GM23338 (cell line): ENCODE results near the gene OIP5. TPM values are rescaled to one million over a fixed set of nuclear protein-coding genes. Genes with fewer than 3 reads are reported as not detected.

ENCODE experiments used
- ATAC-seq: fragments of 200-7000 bp; cut with Tn5 transposase; 3 replicates; pipeline ENCODE4 v1.9.1; 2020
- DNase-seq: peaks from one replicate; pipeline ENCODE4 v3.0.0-alpha.2; 2015; ENCODE audit warnings: low spot score
- H2AFZ ChIP-seq: fragments of 200-600 bp; sonication (generic); 2 replicates; pipeline ENCODE4 v1.8.0; 2016; ENCODE audit warnings: antibody characterized with exemption, mild to moderate bottlenecking, moderate library complexity
- H3F3A ChIP-seq: fragments of 200-600 bp; sonication (generic); replicated peaks from 2 replicates; pipeline ENCODE4 v1.8.0; 2017; ENCODE audit warnings: antibody characterized with exemption, mixed run types, low read depth
- H3K27ac ChIP-seq: fragments of 200-600 bp; sonication (generic); 2 replicates; pipeline ENCODE4 v1.6.1; 2016; ENCODE audit warnings: low read depth
- H3K27me3 ChIP-seq: fragments of 200-600 bp; sonication (generic); 2 replicates; pipeline ENCODE4 v1.8.0; 2016; ENCODE audit warnings: mild to moderate bottlenecking, mixed run types, moderate library complexity; ENCODE audit not compliant: insufficient read depth
- H3K36me3 ChIP-seq: fragments of 200-600 bp; sonication (generic); 2 replicates; pipeline ENCODE4 v1.8.0; 2016; ENCODE audit warnings: mild to moderate bottlenecking; ENCODE audit not compliant: insufficient read depth
- H3K4me1 ChIP-seq: fragments of 200-600 bp; sonication (generic); 2 replicates; pipeline ENCODE4 v1.8.0; 2016; ENCODE audit warnings: mild to moderate bottlenecking, moderate library complexity; ENCODE audit not compliant: insufficient read depth
- H3K4me2 ChIP-seq: fragments of 200-600 bp; sonication (generic); 2 replicates; pipeline ENCODE4 v1.7.1; 2017; ENCODE audit warnings: mixed run types
- H3K4me3 ChIP-seq: fragments of 200-600 bp; sonication (generic); 2 replicates; pipeline ENCODE4 v1.6.1; 2016; ENCODE audit warnings: mixed run types
- H3K79me2 ChIP-seq: fragments of 200-600 bp; sonication (generic); replicated peaks from 2 replicates; pipeline ENCODE4 v1.8.0; 2017; ENCODE audit warnings: mild to moderate bottlenecking; ENCODE audit not compliant: insufficient read depth
- H3K9me2 ChIP-seq: fragments of 200-600 bp; sonication (generic); 2 replicates; pipeline ENCODE4 v1.8.0; 2017; ENCODE audit not compliant: insufficient read depth
- H4K20me1 ChIP-seq: fragments of 200-600 bp; sonication (generic); replicated peaks from 2 replicates; pipeline ENCODE4 v1.8.0; 2017; ENCODE audit warnings: mild to moderate bottlenecking; ENCODE audit not compliant: insufficient read depth
- H3K27ac Mint-ChIP-seq: 2 replicates; pipeline ENCODE4 v1.8.0; 2020; ENCODE audit warnings: inconsistent platforms, mild to moderate bottlenecking, moderate library complexity, mixed read lengths
- H3K27me3 Mint-ChIP-seq: 3 replicates; pipeline ENCODE4 v1.8.0; 2022; ENCODE audit warnings: low read depth, mild to moderate bottlenecking, moderate library complexity, mixed read lengths, inconsistent platforms; ENCODE audit not compliant: insufficient read depth, poor library complexity
- H3K36me3 Mint-ChIP-seq: 3 replicates; pipeline ENCODE4 v1.8.0; 2021; ENCODE audit warnings: low read depth, mild to moderate bottlenecking, inconsistent platforms, moderate library complexity, mixed read lengths
- H3K4me1 Mint-ChIP-seq: 3 replicates; pipeline ENCODE4 v1.8.0; 2020; ENCODE audit warnings: mild to moderate bottlenecking, inconsistent platforms, mixed read lengths
- H3K4me3 Mint-ChIP-seq: 3 replicates; pipeline ENCODE4 v1.8.0; 2021; ENCODE audit warnings: moderate library complexity, mild to moderate bottlenecking, inconsistent platforms, mixed read lengths
- H3K9me3 Mint-ChIP-seq: 3 replicates; pipeline ENCODE4 v1.8.0; 2020; ENCODE audit warnings: moderate library complexity, mild to moderate bottlenecking, inconsistent platforms, mixed read lengths
- CREB1 ChIP-seq: fragments of 250-450 bp; sonication (Bioruptor Pico); IDR thresholded peaks from 2 replicates; pipeline ENCODE4 v1.5.0; 2020; ENCODE audit warnings: low read depth, mild to moderate bottlenecking, moderate library complexity
- EZH2 ChIP-seq: fragments of 200-600 bp; sonication (generic); IDR thresholded peaks from one replicate; pipeline ENCODE4 v1.8.0; 2017; ENCODE audit warnings: antibody characterized with exemption, mild to moderate bottlenecking, low read depth; ENCODE audit not compliant: unreplicated experiment
- EZH2phosphoT487 ChIP-seq: fragments of 200-600 bp; sonication (generic); IDR thresholded peaks from one replicate; pipeline ENCODE4 v1.8.1; 2018; ENCODE audit warnings: antibody characterized with exemption; ENCODE audit not compliant: unreplicated experiment
- JUNB ChIP-seq: IDR thresholded peaks from one replicate; pipeline ENCODE4 v1.6.1; 2016; ENCODE audit warnings: antibody characterized with exemption; ENCODE audit not compliant: unreplicated experiment
- NANOG ChIP-seq: IDR thresholded peaks from 2 replicates; pipeline ENCODE4 v1.6.1; 2016; ENCODE audit warnings: antibody characterized with exemption, borderline replicate concordance
- POLR2AphosphoS5 ChIP-seq: IDR thresholded peaks from 2 replicates; pipeline ENCODE4 v1.6.1; 2016; ENCODE audit warnings: antibody characterized with exemption, low read depth
- STAT1 ChIP-seq: IDR thresholded peaks from one replicate; pipeline ENCODE4 v1.6.1; 2016; ENCODE audit warnings: antibody characterized with exemption; ENCODE audit not compliant: unreplicated experiment
- ZNF114 ChIP-seq: fragments of 250-450 bp; sonication (Bioruptor Pico); IDR thresholded peaks from 2 replicates; pipeline ENCODE4 v1.5.0; 2020; ENCODE audit warnings: mild to moderate bottlenecking, moderate library complexity
- ZNF331 ChIP-seq: fragments of 250-450 bp; sonication (Bioruptor Pico); IDR thresholded peaks from 2 replicates; pipeline ENCODE4 v1.5.0; 2020; ENCODE audit warnings: low read depth, mild to moderate bottlenecking, moderate library complexity
- polyA plus RNA-seq: library from polyadenylated mRNA; unstranded; fragments of >200 nt; fragmentation: Nextera tagmentation; extraction: Ambion mirVana; gene quantifications from 2 replicates; pipeline ENCODE4 v1.2.1, GENCODE V29; 2016
- total RNA-seq: library from RNA; depleted of rRNA; stranded (reverse); fragments of >200 nt; shearing (Covaris generic); gene quantifications from 2 replicates; pipeline ENCODE4 v1.2.3, GENCODE V29; 2014
- TF ChIP-seq, protein P1 (sequence below), 2 experiments: fragments of 200-600 bp in 1 of 2; sonication (generic) in 1 of 2; conservative IDR thresholded peaks; 2 replicates each; pipeline versions ENCODE4 v1.5.1 to v1.6.1; 2016 to 2017; ENCODE audit warnings: antibody characterized with exemption in 2 of 2, low read depth in 2 of 2, mild to moderate bottlenecking in 2 of 2, moderate library complexity in 1 of 2
- TF ChIP-seq, protein P2 (sequence below): IDR thresholded peaks from one replicate; pipeline ENCODE4 v1.6.1; 2018; ENCODE audit warnings: antibody characterized with exemption; ENCODE audit not compliant: unreplicated experiment
- TF ChIP-seq, protein P3 (sequence below): fragments of 250-450 bp; sonication (Bioruptor Pico); IDR thresholded peaks from 2 replicates; pipeline ENCODE4 v1.5.0; 2020; ENCODE audit warnings: mild to moderate bottlenecking, moderate library complexity
- TF ChIP-seq, protein P4 (sequence below): IDR thresholded peaks from 2 replicates; pipeline ENCODE4 v1.6.1; 2016; ENCODE audit warnings: antibody characterized with exemption

Gene OIP5
- total and polyA plus RNA-seq, 2 experiments from 2014 or later = 61.1 to 71.7 TPM

DNA sequence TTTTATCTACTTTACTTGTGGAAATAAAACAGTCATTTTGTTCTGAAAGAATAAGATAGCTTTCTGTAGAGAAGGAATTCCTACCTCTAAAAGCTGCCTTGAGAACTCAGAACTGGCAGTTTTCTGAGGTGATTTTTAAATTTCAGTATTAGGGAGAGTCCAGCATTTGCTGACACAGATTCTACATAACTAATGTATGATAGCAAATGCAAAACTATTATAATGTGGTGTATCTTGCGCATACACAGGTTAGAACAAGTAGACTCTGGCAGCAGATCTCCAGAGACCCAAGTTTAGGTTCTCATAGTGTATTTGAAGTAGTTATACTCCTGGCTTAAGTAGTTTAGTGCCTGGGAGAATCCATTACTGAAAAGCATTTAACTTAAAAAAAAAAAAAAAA, 30.8 kb downstream of the OIP5 start:
- H3K79me2 ChIP-seq = peaks cover 3% of the 10 kb centered on the region; the same call in 1 of the 2 replicates
- Mint-ChIP-seq H3K36me3 (peaks cover 34% of the 10 kb centered on the region), H3K4me1 (peaks cover 47% of the 10 kb centered on the region), H3K9me3 (no peaks in the 10 kb centered on the region), H3K27ac (peak overlapping the region; percentile 17; the same call in 1 of the 2 replicates), H3K27me3 (no peaks in the 10 kb centered on the region), H3K4me3 (no peak overlapping the region)
- H3K4me2 ChIP-seq = peak overlapping the region; percentile 25; the same call in 1 of the 2 replicates
- H3K4me1 ChIP-seq = peaks cover 45% of the 10 kb centered on the region
- peaks cover 27% of the 10 kb centered on the region for H4K20me1 ChIP-seq
- H3K27me3 ChIP-seq = no peaks in the 10 kb centered on the region
- H2AFZ ChIP-seq = no peak overlapping the region
- H3K4me3 ChIP-seq = no peak overlapping the region
- H3K36me3 ChIP-seq = peaks cover 16% of the 10 kb centered on the region
- TF ChIP-seq EZH2phosphoT487 (no peak), EZH2 (no peak), NANOG (no peak), ZNF114 (CRISPR knock-in tag) (no peak), POLR2AphosphoS5 (no peak), ZNF331 (CRISPR knock-in tag) (no peak), STAT1 (no peak), CREB1 (CRISPR knock-in tag) (no peak), JUNB (no peak)
- TF ChIP-seq, protein P1, sequence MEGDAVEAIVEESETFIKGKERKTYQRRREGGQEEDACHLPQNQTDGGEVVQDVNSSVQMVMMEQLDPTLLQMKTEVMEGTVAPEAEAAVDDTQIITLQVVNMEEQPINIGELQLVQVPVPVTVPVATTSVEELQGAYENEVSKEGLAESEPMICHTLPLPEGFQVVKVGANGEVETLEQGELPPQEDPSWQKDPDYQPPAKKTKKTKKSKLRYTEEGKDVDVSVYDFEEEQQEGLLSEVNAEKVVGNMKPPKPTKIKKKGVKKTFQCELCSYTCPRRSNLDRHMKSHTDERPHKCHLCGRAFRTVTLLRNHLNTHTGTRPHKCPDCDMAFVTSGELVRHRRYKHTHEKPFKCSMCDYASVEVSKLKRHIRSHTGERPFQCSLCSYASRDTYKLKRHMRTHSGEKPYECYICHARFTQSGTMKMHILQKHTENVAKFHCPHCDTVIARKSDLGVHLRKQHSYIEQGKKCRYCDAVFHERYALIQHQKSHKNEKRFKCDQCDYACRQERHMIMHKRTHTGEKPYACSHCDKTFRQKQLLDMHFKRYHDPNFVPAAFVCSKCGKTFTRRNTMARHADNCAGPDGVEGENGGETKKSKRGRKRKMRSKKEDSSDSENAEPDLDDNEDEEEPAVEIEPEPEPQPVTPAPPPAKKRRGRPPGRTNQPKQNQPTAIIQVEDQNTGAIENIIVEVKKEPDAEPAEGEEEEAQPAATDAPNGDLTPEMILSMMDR (conservative IDR thresholded peaks at IDR 0.05; ENCODE audit: low read depth in 2 of 2) = no peak
- TF ChIP-seq, protein P2, sequence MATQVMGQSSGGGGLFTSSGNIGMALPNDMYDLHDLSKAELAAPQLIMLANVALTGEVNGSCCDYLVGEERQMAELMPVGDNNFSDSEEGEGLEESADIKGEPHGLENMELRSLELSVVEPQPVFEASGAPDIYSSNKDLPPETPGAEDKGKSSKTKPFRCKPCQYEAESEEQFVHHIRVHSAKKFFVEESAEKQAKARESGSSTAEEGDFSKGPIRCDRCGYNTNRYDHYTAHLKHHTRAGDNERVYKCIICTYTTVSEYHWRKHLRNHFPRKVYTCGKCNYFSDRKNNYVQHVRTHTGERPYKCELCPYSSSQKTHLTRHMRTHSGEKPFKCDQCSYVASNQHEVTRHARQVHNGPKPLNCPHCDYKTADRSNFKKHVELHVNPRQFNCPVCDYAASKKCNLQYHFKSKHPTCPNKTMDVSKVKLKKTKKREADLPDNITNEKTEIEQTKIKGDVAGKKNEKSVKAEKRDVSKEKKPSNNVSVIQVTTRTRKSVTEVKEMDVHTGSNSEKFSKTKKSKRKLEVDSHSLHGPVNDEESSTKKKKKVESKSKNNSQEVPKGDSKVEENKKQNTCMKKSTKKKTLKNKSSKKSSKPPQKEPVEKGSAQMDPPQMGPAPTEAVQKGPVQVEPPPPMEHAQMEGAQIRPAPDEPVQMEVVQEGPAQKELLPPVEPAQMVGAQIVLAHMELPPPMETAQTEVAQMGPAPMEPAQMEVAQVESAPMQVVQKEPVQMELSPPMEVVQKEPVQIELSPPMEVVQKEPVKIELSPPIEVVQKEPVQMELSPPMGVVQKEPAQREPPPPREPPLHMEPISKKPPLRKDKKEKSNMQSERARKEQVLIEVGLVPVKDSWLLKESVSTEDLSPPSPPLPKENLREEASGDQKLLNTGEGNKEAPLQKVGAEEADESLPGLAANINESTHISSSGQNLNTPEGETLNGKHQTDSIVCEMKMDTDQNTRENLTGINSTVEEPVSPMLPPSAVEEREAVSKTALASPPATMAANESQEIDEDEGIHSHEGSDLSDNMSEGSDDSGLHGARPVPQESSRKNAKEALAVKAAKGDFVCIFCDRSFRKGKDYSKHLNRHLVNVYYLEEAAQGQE = no peak
- TF ChIP-seq, protein P3, sequence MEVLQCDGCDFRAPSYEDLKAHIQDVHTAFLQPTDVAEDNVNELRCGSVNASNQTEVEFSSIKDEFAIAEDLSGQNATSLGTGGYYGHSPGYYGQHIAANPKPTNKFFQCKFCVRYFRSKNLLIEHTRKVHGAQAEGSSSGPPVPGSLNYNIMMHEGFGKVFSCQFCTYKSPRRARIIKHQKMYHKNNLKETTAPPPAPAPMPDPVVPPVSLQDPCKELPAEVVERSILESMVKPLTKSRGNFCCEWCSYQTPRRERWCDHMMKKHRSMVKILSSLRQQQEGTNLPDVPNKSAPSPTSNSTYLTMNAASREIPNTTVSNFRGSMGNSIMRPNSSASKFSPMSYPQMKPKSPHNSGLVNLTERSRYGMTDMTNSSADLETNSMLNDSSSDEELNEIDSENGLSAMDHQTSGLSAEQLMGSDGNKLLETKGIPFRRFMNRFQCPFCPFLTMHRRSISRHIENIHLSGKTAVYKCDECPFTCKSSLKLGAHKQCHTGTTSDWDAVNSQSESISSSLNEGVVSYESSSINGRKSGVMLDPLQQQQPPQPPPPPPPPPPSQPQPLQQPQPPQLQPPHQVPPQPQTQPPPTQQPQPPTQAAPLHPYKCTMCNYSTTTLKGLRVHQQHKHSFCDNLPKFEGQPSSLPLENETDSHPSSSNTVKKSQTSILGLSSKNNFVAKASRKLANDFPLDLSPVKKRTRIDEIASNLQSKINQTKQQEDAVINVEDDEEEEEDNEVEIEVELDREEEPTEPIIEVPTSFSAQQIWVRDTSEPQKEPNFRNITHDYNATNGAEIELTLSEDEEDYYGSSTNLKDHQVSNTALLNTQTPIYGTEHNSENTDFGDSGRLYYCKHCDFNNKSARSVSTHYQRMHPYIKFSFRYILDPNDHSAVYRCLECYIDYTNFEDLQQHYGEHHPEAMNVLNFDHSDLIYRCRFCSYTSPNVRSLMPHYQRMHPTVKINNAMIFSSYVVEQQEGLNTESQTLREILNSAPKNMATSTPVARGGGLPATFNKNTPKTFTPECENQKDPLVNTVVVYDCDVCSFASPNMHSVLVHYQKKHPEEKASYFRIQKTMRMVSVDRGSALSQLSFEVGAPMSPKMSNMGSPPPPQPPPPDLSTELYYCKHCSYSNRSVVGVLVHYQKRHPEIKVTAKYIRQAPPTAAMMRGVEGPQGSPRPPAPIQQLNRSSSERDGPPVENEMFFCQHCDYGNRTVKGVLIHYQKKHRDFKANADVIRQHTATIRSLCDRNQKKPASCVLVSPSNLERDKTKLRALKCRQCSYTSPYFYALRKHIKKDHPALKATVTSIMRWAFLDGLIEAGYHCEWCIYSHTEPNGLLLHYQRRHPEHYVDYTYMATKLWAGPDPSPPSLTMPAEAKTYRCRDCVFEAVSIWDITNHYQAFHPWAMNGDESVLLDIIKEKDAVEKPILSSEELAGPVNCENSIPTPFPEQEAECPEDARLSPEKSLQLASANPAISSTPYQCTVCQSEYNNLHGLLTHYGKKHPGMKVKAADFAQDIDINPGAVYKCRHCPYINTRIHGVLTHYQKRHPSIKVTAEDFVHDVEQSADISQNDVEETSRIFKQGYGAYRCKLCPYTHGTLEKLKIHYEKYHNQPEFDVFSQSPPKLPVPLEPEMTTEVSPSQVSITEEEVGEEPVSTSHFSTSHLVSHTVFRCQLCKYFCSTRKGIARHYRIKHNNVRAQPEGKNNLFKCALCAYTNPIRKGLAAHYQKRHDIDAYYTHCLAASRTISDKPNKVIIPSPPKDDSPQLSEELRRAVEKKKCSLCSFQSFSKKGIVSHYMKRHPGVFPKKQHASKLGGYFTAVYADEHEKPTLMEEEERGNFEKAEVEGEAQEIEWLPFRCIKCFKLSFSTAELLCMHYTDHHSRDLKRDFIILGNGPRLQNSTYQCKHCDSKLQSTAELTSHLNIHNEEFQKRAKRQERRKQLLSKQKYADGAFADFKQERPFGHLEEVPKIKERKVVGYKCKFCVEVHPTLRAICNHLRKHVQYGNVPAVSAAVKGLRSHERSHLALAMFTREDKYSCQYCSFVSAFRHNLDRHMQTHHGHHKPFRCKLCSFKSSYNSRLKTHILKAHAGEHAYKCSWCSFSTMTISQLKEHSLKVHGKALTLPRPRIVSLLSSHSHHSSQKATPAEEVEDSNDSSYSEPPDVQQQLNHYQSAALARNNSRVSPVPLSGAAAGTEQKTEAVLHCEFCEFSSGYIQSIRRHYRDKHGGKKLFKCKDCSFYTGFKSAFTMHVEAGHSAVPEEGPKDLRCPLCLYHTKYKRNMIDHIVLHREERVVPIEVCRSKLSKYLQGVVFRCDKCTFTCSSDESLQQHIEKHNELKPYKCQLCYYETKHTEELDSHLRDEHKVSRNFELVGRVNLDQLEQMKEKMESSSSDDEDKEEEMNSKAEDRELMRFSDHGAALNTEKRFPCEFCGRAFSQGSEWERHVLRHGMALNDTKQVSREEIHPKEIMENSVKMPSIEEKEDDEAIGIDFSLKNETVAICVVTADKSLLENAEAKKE (CRISPR knock-in tag) = no peak
- TF ChIP-seq, protein P4, sequence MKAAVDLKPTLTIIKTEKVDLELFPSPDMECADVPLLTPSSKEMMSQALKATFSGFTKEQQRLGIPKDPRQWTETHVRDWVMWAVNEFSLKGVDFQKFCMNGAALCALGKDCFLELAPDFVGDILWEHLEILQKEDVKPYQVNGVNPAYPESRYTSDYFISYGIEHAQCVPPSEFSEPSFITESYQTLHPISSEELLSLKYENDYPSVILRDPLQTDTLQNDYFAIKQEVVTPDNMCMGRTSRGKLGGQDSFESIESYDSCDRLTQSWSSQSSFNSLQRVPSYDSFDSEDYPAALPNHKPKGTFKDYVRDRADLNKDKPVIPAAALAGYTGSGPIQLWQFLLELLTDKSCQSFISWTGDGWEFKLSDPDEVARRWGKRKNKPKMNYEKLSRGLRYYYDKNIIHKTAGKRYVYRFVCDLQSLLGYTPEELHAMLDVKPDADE = no peak
- no peaks in the 10 kb centered on the region for H3K9me2 ChIP-seq
- DNase-seq (no peak), ATAC-seq (no peak)
- 0 out of 2 replicates have a peak, but pooled peaks cover 11% of the 10 kb centered on the region for H3F3A ChIP-seq
- peak overlapping the region; percentile 80 for H3K27ac ChIP-seq
